ENCODE data around the gene MACROD2.

The MACROD2 gene

GRCh38 chr20:15278041-15278440 is 1282.7 kb downstream of the MACROD2 start:
- in situ Hi-C loops (cut with MboI; ENCODE audit: low sequenced_read_pairs, unreplicated experiment) = no loop called here
- no peak for DNase-seq (ENCODE audit: low spot score)
- no peak for TF ChIP-seq CTCF (IDR thresholded peaks at IDR 0.05; ENCODE audit: borderline replicate concordance, control extremely low read depth, extremely low read depth, insufficient read depth, missing control alignments)

GRCh38 chr20:15287329-15287728 is 1292.0 kb downstream of the MACROD2 start:
- TF ChIP-seq CTCF (IDR thresholded peaks at IDR 0.05; ENCODE audit: borderline replicate concordance, control extremely low read depth, extremely low read depth, insufficient read depth, missing control alignments) = no peak
- no peak for DNase-seq (ENCODE audit: low spot score)
- in situ Hi-C loops (cut with MboI; ENCODE audit: low sequenced_read_pairs, unreplicated experiment) = no loop called here

- DNase-seq (ENCODE audit: low spot score) = no peak
- TF ChIP-seq CTCF (IDR thresholded peaks at IDR 0.05; ENCODE audit: borderline replicate concordance, control extremely low read depth, extremely low read depth, insufficient read depth, missing control alignments) = no peak
- in situ Hi-C loops (cut with MboI; ENCODE audit: low sequenced_read_pairs, unreplicated experiment) = no loop called here
Measured at GRCh38 chr20:15288106-15288505, 1292.8 kb downstream of the MACROD2 start.

- DNase-seq (ENCODE audit: low spot score) = no peak
- TF ChIP-seq CTCF (IDR thresholded peaks at IDR 0.05; ENCODE audit: borderline replicate concordance, control extremely low read depth, extremely low read depth, insufficient read depth, missing control alignments) = no peak
- in situ Hi-C loops (cut with MboI; ENCODE audit: low sequenced_read_pairs, unreplicated experiment) = no loop called here
Measured at GRCh38 chr20:15289337-15289736, 1294.0 kb downstream of the MACROD2 start.

- in situ Hi-C loops (cut with MboI; ENCODE audit: low sequenced_read_pairs, unreplicated experiment) = no loop called here
- TF ChIP-seq CTCF (IDR thresholded peaks at IDR 0.05; ENCODE audit: borderline replicate concordance, control extremely low read depth, extremely low read depth, insufficient read depth, missing control alignments) = no peak
- DNase-seq (ENCODE audit: low spot score) = no peak
Measured at GRCh38 chr20:15292405-15292804, 1297.1 kb downstream of the MACROD2 start.

- no peak for DNase-seq (ENCODE audit: low spot score)
- TF ChIP-seq CTCF (IDR thresholded peaks at IDR 0.05; ENCODE audit: borderline replicate concordance, control extremely low read depth, extremely low read depth, insufficient read depth, missing control alignments) = no peak
- in situ Hi-C loops (cut with MboI; ENCODE audit: low sequenced_read_pairs, unreplicated experiment) = no loop called here
Measured at GRCh38 chr20:15296422-15296821, 1301.1 kb downstream of the MACROD2 start.

Measured in GM13976 (cell line).